GM23338 (cell line): Measurements from ENCODE around the gene RHOB.

ENCODE experiments used
- EZH2 ChIP-seq: fragments of 200-600 bp; sonication (generic); IDR thresholded peaks from one replicate; pipeline ENCODE4 v1.8.0; 2017; ENCODE audit warnings: antibody characterized with exemption, mild to moderate bottlenecking, low read depth; ENCODE audit not compliant: unreplicated experiment
- EZH2phosphoT487 ChIP-seq: fragments of 200-600 bp; sonication (generic); IDR thresholded peaks from one replicate; pipeline ENCODE4 v1.8.1; 2018; ENCODE audit warnings: antibody characterized with exemption; ENCODE audit not compliant: unreplicated experiment
- JUNB ChIP-seq: IDR thresholded peaks from one replicate; pipeline ENCODE4 v1.6.1; 2016; ENCODE audit warnings: antibody characterized with exemption; ENCODE audit not compliant: unreplicated experiment
- POLR2AphosphoS5 ChIP-seq: IDR thresholded peaks from 2 replicates; pipeline ENCODE4 v1.6.1; 2016; ENCODE audit warnings: antibody characterized with exemption, low read depth
- STAT1 ChIP-seq: IDR thresholded peaks from one replicate; pipeline ENCODE4 v1.6.1; 2016; ENCODE audit warnings: antibody characterized with exemption; ENCODE audit not compliant: unreplicated experiment
- ZNF331 ChIP-seq: fragments of 250-450 bp; sonication (Bioruptor Pico); IDR thresholded peaks from 2 replicates; pipeline ENCODE4 v1.5.0; 2020; ENCODE audit warnings: low read depth, mild to moderate bottlenecking, moderate library complexity
- TF ChIP-seq, protein P1 (sequence below), 2 experiments: fragments of 200-600 bp in 1 of 2; sonication (generic) in 1 of 2; conservative IDR thresholded peaks; 2 replicates each; pipeline versions ENCODE4 v1.5.1 to v1.6.1; 2016 to 2017; ENCODE audit warnings: antibody characterized with exemption in 2 of 2, low read depth in 2 of 2, mild to moderate bottlenecking in 2 of 2, moderate library complexity in 1 of 2
- TF ChIP-seq, protein P2 (sequence below): IDR thresholded peaks from one replicate; pipeline ENCODE4 v1.6.1; 2018; ENCODE audit warnings: antibody characterized with exemption; ENCODE audit not compliant: unreplicated experiment
- TF ChIP-seq, protein P3 (sequence below): fragments of 250-450 bp; sonication (Bioruptor Pico); IDR thresholded peaks from 2 replicates; pipeline ENCODE4 v1.5.0; 2020; ENCODE audit warnings: mild to moderate bottlenecking, moderate library complexity
- TF ChIP-seq, protein P4 (sequence below): IDR thresholded peaks from 2 replicates; pipeline ENCODE4 v1.6.1; 2016; ENCODE audit warnings: antibody characterized with exemption

DNA sequence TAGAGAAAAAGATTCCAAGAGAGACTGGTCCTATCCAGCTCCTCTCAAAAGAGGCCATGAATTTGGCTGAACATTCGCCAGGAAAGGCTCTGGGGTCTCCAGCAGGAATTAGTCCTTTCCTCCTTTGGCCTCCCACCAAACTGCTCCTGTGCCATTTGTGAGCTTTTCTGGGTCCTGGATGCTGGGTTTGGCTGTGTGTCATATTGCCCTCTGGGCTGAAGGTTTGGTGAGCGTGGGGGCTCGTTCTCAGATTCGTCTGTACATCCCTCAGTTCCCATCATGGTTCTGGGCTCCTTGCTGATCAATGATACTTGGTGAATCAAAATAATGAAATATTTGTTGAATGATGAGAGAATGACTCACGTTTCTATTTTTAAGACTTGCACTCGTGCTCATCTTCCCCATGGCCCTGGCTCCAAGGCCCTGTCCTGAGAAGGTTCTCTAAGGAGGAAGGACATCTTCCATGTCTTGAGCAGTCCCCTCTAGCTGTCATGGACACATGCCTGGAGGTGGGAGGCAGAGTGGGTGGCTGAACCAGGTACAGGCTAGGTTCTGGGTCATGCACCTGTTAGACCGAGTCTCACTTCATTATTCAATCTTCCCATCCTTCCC lies 47.8 kb upstream of the RHOB start:
- TF ChIP-seq, protein P1, sequence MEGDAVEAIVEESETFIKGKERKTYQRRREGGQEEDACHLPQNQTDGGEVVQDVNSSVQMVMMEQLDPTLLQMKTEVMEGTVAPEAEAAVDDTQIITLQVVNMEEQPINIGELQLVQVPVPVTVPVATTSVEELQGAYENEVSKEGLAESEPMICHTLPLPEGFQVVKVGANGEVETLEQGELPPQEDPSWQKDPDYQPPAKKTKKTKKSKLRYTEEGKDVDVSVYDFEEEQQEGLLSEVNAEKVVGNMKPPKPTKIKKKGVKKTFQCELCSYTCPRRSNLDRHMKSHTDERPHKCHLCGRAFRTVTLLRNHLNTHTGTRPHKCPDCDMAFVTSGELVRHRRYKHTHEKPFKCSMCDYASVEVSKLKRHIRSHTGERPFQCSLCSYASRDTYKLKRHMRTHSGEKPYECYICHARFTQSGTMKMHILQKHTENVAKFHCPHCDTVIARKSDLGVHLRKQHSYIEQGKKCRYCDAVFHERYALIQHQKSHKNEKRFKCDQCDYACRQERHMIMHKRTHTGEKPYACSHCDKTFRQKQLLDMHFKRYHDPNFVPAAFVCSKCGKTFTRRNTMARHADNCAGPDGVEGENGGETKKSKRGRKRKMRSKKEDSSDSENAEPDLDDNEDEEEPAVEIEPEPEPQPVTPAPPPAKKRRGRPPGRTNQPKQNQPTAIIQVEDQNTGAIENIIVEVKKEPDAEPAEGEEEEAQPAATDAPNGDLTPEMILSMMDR (conservative IDR thresholded peaks at IDR 0.05; ENCODE audit: low read depth in 2 of 2) = no peak
- no peak for TF ChIP-seq POLR2AphosphoS5
- TF ChIP-seq, protein P2, sequence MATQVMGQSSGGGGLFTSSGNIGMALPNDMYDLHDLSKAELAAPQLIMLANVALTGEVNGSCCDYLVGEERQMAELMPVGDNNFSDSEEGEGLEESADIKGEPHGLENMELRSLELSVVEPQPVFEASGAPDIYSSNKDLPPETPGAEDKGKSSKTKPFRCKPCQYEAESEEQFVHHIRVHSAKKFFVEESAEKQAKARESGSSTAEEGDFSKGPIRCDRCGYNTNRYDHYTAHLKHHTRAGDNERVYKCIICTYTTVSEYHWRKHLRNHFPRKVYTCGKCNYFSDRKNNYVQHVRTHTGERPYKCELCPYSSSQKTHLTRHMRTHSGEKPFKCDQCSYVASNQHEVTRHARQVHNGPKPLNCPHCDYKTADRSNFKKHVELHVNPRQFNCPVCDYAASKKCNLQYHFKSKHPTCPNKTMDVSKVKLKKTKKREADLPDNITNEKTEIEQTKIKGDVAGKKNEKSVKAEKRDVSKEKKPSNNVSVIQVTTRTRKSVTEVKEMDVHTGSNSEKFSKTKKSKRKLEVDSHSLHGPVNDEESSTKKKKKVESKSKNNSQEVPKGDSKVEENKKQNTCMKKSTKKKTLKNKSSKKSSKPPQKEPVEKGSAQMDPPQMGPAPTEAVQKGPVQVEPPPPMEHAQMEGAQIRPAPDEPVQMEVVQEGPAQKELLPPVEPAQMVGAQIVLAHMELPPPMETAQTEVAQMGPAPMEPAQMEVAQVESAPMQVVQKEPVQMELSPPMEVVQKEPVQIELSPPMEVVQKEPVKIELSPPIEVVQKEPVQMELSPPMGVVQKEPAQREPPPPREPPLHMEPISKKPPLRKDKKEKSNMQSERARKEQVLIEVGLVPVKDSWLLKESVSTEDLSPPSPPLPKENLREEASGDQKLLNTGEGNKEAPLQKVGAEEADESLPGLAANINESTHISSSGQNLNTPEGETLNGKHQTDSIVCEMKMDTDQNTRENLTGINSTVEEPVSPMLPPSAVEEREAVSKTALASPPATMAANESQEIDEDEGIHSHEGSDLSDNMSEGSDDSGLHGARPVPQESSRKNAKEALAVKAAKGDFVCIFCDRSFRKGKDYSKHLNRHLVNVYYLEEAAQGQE = no peak
- TF ChIP-seq EZH2 = no peak
- TF ChIP-seq, protein P3, sequence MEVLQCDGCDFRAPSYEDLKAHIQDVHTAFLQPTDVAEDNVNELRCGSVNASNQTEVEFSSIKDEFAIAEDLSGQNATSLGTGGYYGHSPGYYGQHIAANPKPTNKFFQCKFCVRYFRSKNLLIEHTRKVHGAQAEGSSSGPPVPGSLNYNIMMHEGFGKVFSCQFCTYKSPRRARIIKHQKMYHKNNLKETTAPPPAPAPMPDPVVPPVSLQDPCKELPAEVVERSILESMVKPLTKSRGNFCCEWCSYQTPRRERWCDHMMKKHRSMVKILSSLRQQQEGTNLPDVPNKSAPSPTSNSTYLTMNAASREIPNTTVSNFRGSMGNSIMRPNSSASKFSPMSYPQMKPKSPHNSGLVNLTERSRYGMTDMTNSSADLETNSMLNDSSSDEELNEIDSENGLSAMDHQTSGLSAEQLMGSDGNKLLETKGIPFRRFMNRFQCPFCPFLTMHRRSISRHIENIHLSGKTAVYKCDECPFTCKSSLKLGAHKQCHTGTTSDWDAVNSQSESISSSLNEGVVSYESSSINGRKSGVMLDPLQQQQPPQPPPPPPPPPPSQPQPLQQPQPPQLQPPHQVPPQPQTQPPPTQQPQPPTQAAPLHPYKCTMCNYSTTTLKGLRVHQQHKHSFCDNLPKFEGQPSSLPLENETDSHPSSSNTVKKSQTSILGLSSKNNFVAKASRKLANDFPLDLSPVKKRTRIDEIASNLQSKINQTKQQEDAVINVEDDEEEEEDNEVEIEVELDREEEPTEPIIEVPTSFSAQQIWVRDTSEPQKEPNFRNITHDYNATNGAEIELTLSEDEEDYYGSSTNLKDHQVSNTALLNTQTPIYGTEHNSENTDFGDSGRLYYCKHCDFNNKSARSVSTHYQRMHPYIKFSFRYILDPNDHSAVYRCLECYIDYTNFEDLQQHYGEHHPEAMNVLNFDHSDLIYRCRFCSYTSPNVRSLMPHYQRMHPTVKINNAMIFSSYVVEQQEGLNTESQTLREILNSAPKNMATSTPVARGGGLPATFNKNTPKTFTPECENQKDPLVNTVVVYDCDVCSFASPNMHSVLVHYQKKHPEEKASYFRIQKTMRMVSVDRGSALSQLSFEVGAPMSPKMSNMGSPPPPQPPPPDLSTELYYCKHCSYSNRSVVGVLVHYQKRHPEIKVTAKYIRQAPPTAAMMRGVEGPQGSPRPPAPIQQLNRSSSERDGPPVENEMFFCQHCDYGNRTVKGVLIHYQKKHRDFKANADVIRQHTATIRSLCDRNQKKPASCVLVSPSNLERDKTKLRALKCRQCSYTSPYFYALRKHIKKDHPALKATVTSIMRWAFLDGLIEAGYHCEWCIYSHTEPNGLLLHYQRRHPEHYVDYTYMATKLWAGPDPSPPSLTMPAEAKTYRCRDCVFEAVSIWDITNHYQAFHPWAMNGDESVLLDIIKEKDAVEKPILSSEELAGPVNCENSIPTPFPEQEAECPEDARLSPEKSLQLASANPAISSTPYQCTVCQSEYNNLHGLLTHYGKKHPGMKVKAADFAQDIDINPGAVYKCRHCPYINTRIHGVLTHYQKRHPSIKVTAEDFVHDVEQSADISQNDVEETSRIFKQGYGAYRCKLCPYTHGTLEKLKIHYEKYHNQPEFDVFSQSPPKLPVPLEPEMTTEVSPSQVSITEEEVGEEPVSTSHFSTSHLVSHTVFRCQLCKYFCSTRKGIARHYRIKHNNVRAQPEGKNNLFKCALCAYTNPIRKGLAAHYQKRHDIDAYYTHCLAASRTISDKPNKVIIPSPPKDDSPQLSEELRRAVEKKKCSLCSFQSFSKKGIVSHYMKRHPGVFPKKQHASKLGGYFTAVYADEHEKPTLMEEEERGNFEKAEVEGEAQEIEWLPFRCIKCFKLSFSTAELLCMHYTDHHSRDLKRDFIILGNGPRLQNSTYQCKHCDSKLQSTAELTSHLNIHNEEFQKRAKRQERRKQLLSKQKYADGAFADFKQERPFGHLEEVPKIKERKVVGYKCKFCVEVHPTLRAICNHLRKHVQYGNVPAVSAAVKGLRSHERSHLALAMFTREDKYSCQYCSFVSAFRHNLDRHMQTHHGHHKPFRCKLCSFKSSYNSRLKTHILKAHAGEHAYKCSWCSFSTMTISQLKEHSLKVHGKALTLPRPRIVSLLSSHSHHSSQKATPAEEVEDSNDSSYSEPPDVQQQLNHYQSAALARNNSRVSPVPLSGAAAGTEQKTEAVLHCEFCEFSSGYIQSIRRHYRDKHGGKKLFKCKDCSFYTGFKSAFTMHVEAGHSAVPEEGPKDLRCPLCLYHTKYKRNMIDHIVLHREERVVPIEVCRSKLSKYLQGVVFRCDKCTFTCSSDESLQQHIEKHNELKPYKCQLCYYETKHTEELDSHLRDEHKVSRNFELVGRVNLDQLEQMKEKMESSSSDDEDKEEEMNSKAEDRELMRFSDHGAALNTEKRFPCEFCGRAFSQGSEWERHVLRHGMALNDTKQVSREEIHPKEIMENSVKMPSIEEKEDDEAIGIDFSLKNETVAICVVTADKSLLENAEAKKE = no peak
- TF ChIP-seq ZNF331 = no peak
- TF ChIP-seq STAT1 = no peak
- TF ChIP-seq, protein P4, sequence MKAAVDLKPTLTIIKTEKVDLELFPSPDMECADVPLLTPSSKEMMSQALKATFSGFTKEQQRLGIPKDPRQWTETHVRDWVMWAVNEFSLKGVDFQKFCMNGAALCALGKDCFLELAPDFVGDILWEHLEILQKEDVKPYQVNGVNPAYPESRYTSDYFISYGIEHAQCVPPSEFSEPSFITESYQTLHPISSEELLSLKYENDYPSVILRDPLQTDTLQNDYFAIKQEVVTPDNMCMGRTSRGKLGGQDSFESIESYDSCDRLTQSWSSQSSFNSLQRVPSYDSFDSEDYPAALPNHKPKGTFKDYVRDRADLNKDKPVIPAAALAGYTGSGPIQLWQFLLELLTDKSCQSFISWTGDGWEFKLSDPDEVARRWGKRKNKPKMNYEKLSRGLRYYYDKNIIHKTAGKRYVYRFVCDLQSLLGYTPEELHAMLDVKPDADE = no peak
- TF ChIP-seq EZH2phosphoT487 = no peak
- TF ChIP-seq JUNB = no peak
